IPS DF 4.7 (cell line): ENCODE measurements around the gene ATP5PO.
A peak's percentile ranks its signal among the peaks of the same experiment; 100 is the strongest.

Experiments used
- DNase-seq: peaks from one replicate; pipeline ENCODE4 v3.0.0-alpha.2; 2013; ENCODE audit warnings: low spot score; ENCODE audit errors: extremely low read depth

Gene ATP5PO, protein sequence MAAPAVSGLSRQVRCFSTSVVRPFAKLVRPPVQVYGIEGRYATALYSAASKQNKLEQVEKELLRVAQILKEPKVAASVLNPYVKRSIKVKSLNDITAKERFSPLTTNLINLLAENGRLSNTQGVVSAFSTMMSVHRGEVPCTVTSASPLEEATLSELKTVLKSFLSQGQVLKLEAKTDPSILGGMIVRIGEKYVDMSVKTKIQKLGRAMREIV

DNA sequence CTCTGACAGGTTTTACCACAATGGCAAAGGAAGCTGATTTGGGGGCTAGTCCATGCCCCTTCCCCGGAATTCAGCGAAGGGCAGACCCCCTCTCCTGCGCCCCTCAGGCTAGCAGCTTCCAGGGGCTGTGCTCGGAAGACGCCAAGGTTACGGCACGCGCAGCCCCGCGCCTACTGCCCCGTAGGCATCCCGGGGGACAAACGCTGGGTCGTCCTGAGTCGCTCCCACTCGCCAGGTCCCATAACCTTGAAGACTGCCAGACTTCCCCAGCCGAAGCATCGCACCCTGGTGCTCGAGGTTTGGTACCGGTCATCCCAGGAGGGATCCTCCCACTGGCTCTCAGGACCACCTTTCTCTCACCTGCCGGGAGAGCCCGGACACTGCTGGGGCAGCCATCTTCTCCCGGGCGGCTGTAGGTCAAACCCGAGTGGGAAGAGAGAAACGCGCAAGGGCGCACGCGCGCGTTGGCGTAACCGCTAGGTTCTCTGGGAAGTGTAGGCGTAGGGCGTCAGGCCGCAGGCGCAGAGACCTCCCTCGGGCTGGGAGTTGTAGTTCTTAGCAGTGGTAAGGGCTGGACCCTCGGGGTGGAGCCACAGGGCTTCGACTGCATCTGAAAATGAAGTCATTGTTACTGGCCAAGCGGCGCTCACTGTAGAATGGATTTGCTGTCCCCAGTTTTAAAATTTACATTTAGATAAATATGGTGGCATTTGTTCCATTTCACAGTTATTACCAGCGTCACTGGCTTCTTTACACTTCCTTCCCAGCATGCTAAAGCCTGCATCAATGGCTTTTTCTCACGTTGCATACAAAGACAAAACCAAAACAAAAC is at the start of gene ATP5PO:
Gene ATP5PO (minus strand): TSS at position 437 of the 832 bp plus-strand sequence. CDS start 41 bp downstream, at position 396.
- peak; percentile 93 for DNase-seq

DNA sequence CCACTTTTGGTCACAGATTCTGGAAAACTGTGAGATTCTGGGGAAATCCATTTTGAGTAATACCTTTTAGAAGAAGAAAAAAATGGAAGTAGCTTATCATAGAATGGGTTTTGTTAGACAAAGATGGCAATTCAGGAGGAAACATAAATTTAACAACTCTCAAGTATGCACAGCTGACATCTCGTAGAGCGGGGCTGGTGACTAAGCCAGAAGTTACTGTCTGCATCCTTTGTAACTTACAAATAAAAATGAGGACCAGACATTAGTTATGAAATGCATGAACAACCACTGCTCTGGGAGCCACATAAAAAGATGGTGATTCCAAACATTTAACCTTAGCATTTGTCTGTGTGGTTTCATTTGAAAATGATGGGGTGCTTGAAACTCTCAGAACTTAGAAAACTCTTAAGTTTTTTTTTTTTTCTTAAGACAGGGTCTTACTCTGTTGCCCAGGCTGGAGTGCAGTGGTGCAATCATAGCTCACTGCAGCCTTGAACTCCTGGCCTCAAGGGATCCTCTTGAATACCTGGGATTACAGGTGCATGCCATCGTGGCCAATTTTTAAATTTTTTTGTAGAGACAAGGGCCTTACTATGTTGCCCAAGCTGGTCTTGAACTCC is 49.2 kb upstream of the ATP5PO start:
- DNase-seq, result no peak

DNA sequence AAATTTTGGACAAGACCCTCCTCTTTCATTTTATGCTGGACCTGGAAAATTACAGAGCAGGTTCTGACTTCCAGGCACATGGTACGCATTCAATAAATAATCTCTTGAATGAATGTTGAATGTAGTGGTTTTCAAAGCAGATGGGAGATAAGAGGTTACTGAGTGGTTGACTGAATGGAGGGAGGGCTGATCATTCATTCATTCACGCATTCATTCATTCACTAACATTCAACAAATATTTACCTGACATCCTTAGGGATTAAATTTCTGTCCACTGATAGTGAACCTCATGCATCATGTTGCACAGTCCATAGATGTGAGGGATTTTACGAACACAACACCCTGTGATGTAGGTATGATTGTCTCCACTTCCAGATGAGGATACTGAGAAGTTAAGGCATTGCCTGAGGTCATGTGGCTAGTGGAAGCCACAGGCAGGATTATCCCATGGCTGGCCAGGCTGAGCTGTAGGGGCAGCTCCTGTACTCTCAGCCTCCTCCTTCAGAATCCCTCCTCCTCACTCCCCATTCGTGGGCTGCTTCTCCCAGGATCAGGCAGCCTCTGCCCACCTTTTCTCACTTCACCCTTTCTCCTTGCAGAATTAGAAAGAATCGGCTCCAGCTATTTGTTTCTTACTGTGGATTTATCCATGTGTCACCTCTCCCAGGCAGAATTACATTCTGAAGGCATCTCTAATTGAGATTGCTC is 48.4 kb upstream of the ATP5PO start:
- DNase-seq, result no peak

DNA sequence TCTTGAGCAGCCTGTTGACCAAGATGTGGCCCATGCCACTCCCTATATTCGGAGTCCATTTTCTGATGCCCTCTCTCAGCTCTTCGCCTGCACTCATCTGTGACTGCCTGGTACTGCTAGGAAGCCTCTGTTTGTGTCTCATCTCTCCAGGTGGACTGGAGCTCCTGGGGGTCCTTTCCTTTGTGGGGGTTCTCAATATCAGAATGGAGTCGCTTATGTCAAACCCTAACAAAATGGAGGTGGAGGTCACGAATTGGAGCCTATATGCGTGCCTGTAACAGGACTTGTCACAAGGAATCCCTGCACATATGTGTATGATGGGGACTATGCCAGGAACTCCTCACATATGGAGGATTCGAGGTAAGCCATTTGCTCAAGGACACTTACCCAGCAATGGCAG is 46.7 kb upstream of the ATP5PO start:
- no peak for DNase-seq

DNA sequence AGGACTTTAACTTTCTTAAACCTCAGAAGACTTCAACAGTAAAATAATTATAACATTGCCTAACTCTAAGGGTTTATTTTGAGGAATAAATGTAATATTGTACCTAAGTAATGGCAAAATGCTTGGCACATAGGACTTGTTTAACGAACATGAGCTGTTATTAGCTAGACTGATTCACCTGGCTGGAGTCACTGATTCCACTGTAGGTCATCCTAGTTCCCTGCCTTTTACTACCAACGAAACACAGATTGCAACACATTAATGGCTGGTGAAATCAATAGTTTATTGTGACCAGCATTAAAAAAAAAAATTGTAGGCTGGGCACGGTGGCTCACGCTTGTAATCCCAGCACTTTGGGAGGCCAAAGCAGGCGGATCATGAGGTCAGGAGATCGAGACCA is 45.5 kb upstream of the ATP5PO start:
- DNase-seq, result no peak

DNA sequence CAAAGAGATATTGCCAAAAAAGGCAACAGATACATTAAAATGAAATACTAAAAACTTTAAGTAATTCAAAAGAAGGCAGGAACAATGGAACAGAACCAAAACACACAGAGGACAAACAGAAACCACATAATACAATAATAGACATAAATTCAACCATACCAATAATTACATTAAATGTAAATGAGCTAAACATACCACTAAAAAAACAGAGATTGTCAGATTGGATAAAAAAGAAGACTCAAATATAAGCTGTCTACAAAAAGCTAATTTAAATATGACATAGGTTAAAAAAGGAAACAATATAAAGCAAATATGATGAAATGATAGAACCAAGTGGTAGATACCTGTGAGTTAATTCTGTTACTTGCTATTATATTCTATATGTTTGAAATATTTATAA is 44.1 kb upstream of the ATP5PO start:
- DNase-seq, result no peak

DNA sequence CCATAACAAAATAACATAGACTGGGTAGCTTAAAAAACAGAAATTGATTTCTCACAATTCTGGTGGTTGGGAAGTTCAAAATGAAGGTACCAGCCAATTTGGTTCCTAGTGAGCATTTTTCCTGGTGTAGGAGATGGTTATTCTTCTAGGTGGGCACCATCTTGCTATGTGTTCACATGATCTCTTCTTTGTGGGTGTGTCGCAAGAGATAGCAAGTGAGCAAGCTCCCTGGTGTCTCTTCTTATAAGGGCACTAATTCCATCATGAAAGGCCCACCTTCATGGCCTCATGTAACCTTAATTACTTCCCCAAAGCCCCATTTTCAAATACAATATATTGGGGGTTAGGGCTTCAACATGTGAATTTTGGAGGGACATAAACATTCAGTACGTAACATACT is 38.8 kb upstream of the ATP5PO start:
- DNase-seq, result no peak

DNA sequence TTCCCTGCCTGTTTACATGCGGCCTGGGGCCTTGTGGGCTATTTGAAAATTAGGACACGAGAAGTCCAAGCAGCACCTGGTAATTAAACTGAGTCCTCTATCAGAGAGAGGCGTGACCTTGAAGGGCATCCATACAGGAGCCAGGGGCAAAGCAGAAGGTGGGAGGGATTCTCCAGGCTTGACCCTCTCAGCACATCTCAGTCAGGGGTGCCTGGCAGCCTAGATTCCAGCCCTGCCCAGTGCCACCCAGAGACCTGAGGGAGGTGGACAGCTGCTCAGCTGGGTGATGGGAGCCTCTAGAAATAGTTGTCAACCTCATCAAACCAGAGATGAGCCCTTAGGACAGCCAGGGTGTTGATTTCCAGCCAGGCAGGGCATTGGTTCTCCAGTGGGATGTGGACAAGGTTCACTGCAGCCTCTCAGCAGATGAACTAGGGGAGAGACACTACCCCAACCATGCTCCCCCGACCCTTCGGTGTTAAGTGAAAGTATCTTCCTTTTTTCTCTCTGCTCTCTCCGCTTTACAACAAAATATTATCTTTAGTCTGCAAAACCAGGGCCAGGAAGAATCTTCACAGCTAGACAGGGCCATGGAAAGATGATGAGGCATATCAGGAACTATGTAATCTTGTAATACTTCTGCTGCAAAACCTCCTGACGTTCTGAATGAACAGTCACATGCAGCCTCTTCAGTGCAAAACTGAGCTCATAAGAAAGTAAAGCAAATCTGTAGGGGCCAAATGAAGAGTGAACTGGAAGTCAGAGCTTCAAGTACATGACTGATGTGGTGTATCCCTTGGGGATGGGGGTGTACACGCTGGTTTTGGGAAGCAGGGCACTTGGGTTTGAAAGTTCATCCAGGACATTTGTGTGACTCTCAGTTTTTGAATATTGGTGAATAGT is 35.9 kb upstream of the ATP5PO start:
- DNase-seq, result no peak

DNA sequence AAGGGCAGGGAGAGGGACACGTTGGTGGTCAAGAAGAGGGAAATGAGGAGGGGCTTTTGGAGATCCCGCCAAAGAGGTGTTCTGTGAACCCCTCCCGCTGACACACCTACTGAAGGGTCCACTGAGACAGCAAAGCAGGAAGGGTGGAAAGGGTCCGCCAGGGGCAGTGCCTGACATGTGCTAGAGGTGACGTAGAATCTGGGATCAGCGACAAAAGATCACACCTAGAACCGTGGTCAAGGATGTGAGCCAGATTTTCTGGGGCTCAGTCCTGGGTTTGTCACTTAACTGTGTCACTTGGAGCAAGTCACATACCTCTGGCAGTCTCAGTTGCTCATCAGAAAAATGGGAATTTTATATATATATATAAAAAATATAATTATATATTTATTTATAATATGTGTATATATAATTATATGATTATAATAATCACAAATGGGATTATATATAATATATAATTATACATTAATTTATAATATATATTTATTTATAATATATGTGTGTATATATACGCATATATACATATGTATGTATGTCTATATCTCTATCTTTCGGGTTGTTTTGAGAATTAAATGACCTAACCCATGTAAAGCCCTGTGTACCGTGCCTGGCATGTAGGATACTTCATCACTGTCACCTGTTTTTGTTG is 35.0 kb upstream of the ATP5PO start:
- DNase-seq, result no peak

DNA sequence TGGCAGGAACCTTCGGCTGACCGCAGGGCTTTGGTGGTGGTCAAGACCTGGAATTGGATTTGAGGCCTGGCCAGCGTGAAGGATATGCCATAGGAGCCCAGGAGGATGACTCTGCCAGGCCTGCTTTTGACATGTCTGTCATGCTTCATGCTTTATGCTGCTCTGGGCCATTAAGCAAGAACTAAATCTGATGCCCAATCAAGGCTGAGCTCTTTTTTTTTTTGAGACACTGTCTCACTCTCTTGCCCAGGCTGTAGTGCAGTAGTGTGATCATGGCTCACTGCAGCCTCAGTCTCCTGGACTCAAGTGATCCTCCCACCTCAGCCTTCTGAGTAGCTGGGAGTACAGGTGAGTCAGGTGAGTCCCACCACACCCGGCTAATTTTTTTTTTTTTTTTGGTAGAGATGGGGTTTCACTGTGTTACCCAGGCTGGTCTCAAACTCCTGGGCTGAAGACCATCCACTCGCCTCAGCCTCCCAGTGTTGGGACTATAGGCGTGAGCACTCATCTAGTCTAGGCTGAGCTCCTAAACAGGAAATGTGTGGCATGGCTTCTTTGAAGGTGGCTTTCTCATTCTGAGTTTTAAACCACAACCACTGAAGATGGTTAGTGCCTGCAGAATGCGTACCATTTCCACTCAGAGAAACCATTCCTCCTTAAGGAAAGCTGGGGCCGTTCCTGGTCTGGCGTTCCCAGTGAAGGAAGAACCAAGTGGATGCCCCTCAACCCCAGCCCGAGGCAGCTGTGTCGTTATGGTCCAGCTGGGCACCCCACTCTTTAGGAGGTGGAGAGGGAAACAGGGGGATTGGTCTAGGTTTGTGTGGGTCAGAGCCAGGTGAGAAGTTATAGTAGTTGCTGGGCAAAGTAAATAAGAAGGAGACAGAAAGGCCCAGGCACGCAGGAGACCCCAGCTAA is 34.2 kb upstream of the ATP5PO start:
- DNase-seq, result no peak

DNA sequence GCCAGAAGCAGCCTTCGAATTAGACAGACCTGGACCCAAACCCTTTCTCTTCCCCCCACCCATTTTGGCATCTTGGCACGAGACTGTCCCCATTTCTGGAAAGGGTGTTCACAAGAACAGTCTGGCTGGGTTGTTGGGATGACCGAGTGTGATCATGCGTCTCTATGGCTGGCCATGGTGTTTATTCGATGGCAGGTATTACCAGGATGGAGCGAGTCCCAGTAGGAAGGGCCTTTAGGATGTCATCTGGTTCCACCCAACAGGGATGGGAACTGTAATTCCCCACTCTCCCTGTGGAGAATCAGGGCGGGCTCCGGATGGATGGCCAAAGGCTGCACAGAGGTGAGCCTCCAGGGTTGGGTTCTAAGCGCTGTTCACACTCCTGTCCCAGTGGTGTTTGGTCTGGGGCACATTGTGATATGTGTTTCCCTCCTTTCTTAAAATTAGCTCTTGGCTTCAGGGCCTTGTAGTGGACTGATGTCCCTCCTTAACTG is 33.4 kb upstream of the ATP5PO start:
- DNase-seq, result no peak

DNA sequence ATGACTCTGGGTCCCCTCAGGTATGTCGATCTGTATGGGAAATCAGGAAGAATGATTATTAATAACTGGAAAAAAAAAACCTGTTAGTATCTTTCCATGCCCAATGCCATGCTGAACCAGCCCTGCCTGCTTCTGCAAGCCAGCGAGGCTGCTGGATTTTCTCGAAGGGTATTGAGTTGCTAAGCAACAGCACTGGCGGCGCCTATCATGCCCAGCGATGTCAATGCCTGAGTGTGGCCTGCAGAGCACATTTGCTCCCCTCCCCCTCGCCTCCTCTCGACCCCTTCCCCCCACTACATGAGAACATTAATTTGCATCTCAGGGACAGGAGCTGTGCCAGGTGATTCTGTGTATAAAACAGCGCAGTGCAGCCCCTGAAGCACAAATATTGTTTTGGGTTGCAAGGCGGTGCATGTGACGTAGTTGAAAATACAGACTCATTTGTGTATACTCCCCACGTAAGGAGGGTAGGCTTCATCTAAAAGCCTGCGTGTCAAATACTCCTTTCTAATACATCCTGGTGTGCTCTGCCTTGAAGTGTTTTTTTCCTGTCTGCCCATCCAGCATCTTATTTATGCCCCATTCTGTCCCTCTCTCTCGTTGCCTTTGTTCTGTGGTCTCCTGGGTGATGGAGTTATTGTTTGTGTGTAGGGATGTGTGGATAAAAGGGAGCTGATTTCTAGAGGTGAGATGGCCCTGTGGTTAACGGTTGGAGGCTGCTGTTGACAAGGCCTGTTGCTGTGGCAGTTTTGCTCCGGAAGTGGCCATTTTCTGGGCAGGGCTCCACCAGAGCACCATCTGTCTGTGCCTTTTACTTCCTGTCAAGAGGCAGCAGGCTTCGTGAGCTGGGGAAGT is 32.7 kb upstream of the ATP5PO start:
- DNase-seq, result no peak

DNA sequence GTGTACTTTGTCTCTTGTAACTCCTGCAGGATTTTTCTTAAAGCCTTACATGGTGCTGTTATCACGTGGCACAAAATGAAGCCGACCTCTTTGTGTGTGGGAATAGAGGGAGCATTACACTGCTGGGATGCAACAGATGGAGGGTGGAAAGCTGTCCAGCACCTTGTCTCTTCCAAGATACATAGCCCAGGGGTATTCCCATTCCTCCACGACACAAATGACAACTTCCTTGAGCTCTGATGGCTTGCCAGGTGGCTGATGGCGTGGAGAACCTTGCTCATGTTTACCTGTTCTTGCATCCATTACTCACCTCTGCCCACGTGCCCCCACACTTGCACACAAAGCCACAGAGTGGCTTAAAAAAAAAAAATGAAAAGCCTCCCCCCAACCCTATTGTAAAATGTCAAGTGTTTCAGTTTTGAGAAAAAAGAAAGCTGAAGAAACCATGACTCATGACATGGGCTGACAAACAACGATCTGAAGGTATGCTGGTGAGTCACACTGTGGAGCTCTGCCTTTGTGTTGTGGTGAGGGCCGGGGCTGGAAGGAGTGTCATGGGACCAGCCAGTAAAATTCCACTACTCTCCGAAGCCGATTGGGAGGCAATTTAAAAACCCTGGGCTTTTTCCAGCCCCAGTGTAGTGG is 32.0 kb upstream of the ATP5PO start:
- DNase-seq, result no peak

DNA sequence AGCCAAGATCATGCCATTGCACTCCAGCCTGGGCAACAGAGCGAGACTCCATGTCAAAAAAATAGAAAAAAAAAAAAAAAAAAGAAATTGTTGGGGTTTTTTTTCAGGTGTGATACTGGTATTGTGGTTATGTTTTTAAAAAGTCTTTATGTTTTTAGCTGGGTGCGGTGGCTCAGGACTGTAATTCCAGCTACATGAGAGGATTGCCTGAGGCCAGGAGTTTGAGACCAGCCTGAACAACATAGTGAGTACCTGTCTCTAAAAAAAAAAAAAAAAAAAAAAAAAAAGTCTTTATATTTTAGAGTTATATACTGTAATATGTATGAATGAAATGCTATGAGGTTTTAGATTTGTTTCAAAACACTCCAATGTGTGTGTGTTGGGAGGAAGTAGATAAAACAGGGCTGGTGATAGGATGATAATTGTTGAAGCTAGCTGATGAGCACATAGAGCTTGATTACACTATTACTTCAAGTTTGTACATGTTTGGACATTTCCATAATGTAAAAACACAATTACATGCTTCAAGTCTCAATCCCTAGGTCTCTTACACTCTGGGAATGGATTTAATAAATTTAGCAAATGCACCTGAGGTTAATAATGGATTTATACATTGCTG is 30.2 kb upstream of the ATP5PO start:
- DNase-seq, result no peak

DNA sequence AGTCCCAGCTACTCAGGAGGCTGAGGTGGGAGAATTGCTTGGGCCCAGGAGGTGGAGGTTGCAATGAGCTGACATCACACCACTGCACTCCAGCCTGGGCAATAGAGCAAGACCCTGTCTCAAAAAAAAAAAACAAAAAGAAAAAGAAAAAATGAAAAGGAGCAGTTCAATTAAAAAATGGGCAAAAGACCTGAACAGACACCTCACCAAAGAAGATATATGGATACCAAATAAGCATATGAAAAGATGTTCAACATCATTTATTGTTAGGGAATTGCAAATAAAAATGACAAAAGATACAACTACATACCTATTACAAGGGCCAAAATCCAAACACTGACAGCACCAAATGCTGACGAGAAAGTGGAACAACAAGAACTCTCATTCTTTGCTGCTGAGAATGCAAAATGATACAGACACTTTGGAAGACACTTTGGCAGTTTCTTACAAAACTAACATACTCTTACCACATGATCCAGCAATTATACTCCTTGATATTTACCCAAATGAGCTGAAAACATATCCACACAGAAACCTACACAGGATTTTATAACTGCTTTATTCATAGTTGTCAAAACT is 28.7 kb upstream of the ATP5PO start:
- no peak for DNase-seq

DNA sequence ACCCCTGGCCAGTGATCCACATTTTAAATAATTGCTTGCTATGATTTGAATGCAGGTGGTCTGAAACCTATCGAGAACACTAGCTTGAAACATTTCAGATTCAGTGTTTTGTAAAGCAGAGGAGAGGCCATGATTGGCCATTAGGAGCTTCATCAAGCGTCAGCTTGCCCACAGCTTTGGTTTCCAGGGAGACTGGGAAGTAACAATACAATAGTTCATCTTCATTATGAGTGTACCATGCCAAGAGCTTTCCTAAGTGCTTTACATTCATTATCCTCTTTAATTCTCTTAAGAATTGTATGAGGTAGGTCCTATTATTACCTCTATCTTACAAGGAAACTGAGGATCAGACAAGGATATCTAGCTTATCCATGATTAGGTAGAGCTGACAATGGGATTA is 27.7 kb upstream of the ATP5PO start:
- DNase-seq, result no peak

DNA sequence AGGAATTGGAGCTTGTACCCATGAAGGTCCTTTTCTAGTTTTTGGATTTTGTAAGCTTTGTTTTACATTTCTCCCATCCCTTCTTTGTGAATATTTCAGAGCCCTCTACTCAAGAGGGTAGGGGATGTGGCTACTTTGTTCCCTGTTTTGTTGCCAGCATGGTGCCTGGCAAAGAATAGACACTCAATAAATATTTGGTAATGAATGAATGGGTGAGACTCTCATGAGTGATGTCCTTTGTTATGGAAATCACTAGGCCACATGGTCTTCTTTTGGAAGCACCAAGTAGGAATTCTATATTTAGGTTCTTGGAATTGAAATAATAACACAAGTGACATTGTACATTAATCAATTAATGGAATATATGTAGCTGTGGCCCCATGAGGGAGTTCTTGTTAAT is 26.8 kb upstream of the ATP5PO start:
- DNase-seq, result no peak
